ENCODE results near the gene THUMPD1. TPM values are rescaled to one million over a fixed set of nuclear protein-coding genes. Genes with fewer than 3 reads are reported as not detected.

The THUMPD1 gene
- total and polyA plus RNA-seq, 2 of the 4 experiments (the other 2 are of a cell fraction) = 34.5 to 109 TPM

GRCh38 chr16:20789130-20789529 lies 47.5 kb upstream of the THUMPD1 start:
- DNase-seq (no peak), ATAC-seq (ENCODE audit: low read depth) (no peak)
- Histone ChIP-seq H2AK9ac (replicated peaks; ENCODE audit: low read depth, low read length, poor library complexity) (no peak overlapping the region), H3K4ac (ENCODE audit: low read depth, low read length) (no peak overlapping the region), H2BK15ac (ENCODE audit: low read depth, low read length) (no peak overlapping the region), H3K9me3 (ENCODE audit: control insufficient read depth, insufficient read depth, low read length) (no peaks in the 10 kb centered on the region), H2BK5ac (ENCODE audit: low read depth, low read length, poor library complexity, severe bottlenecking) (no peak overlapping the region), H2BK120ac (ENCODE audit: low read depth, low read length) (no peak overlapping the region), H3K4me1 (ENCODE audit: control insufficient read depth, insufficient read depth, low read length) (peaks cover 2% of the 10 kb centered on the region; the same call in 1 of the 2 replicates), H3K79me1 (ENCODE audit: low read depth in 1 of 2, low read length in 2 of 2) (no peaks in the 10 kb centered on the region), H3K9ac (ENCODE audit: low read depth, low read length) (no peak overlapping the region), H3K4me3 (ENCODE audit: insufficient read depth, low read depth, low read length) (no peak overlapping the region), H2BK20ac (ENCODE audit: low read depth, low read length) (no peak overlapping the region), H3K36me3 (ENCODE audit: control insufficient read depth, insufficient read depth, low read length) (no peaks in the 10 kb centered on the region), H3K23ac (ENCODE audit: low read depth, low read length) (no peak overlapping the region), H4K20me1 (ENCODE audit: insufficient read depth, low read length) (no peaks in the 10 kb centered on the region), H3K14ac (replicated peaks; ENCODE audit: low read depth, low read length) (no peak overlapping the region), H4K91ac (ENCODE audit: insufficient read depth, low read depth, low read length) (no peak overlapping the region), H3K27me3 (ENCODE audit: control insufficient read depth, insufficient read depth, low read length) (no peaks in the 10 kb centered on the region), H3K18ac (ENCODE audit: low read depth, low read length) (no peak overlapping the region), H3K4me2 (ENCODE audit: low read depth, low read length) (no peak overlapping the region), H3K9me1 (ENCODE audit: insufficient read depth, low read length) (no peaks in the 10 kb centered on the region), H4K8ac (ENCODE audit: low read depth in 2 of 2, low read length in 2 of 2) (no peak overlapping the region), H3K27ac (ENCODE audit: insufficient read depth, low read length) (no peak overlapping the region), H3K56ac (ENCODE audit: extremely low read depth, insufficient read depth, low read length) (no peak overlapping the region), H2AK5ac (ENCODE audit: low read depth, low read length) (no peak overlapping the region), H2AFZ (replicated peaks; ENCODE audit: low read length, poor library complexity) (no peak overlapping the region), H4K5ac (ENCODE audit: low read depth, low read length) (no peak overlapping the region)
- ChIA-PET CTCF (no interaction called here), POLR2A (ENCODE audit: unreplicated experiment) (no interaction called here)
- dilution Hi-C loops (cut with HindIII; ENCODE audit: low sequenced_read_pairs, unreplicated experiment) (no loop called here), intact Hi-C loops (cut with micrococcal nuclease) (no loop called here), in situ Hi-C loops (cut with MboI; ENCODE audit: low sequenced_read_pairs) (no loop called here)
- no TSS peak for BruUV-seq (replicated peaks)
- TF ChIP-seq POLR2A (IDR thresholded peaks at IDR 0.05; ENCODE audit: low read depth, low read length) (no peak), RFX5 (IDR thresholded peaks at IDR 0.05; ENCODE audit: low read depth, low read length) (no peak)
